LHCN-M2 (cell line): ENCODE data around the gene KIFC3. TPM values are rescaled to one million over a fixed set of nuclear protein-coding genes. Genes with fewer than 3 reads are reported as not detected.
"Not testable (repeated sequence)": the region's sequence is repeated elsewhere in the genome, so short reads cannot be mapped to it uniquely, and the experiment has no call there.

Source experiments
- DNase-seq: peaks from one replicate; pipeline ENCODE4 v3.0.0-alpha.2; 2012; ENCODE audit warnings: low read depth
- polyA plus RNA-seq: library from polyadenylated mRNA; unstranded; fragments of >200 nt; gene quantifications from one replicate; pipeline ENCODE4 v1.2.1, GENCODE V29; 2012; ENCODE audit warnings: missing spikeins
- total RNA-seq: library from RNA; depleted of rRNA; stranded (reverse); fragments of >200 nt; gene quantifications from 2 replicates; pipeline ENCODE4 v1.2.3, GENCODE V29; 2014; rRNA removed

The KIFC3 gene
- 76.8 and 77.4 TPM in 2 replicates for total RNA-seq
- 61.9 TPM for polyA plus RNA-seq

GRCh38 chr16:57802341-57803133, at the start of gene KIFC3:
KIFC3 (minus strand) TSS chr16:57802491; CDS start chr16:57798243, 4,248 bp downstream.
- DNase-seq: peak; percentile 67

GRCh38 chr16:57848181-57848580, 45.9 kb upstream of the KIFC3 start:
- no peak for DNase-seq

GRCh38 chr16:57846931-57847330, 44.6 kb upstream of the KIFC3 start:
- DNase-seq: not testable (repeated sequence)

GRCh38 chr16:57846078-57846697, 43.9 kb upstream of the KIFC3 start:
- DNase-seq: no peak

GRCh38 chr16:57845115-57845514, 42.8 kb upstream of the KIFC3 start:
- no peak for DNase-seq

GRCh38 chr16:57844416-57845030, 42.2 kb upstream of the KIFC3 start:
- no peak for DNase-seq

GRCh38 chr16:57843400-57843799, 41.1 kb upstream of the KIFC3 start:
- no peak for DNase-seq

- DNase-seq: no peak
Measured at GRCh38 chr16:57842601-57843000, 40.3 kb upstream of the KIFC3 start.

GRCh38 chr16:57840833-57841232, 38.5 kb upstream of the KIFC3 start:
- DNase-seq: no peak

GRCh38 chr16:57838161-57838560, 35.9 kb upstream of the KIFC3 start:
- DNase-seq: no peak

GRCh38 chr16:57837305-57838125, 35.2 kb upstream of the KIFC3 start:
- DNase-seq: no peak

GRCh38 chr16:57835439-57835838, 33.1 kb upstream of the KIFC3 start:
- peak; percentile 82 for DNase-seq

- no peak for DNase-seq
Measured at GRCh38 chr16:57834936-57835335, 32.6 kb upstream of the KIFC3 start.

- DNase-seq: no peak
Measured at GRCh38 chr16:57830890-57831484, 28.7 kb upstream of the KIFC3 start.

- DNase-seq: no peak
Measured at GRCh38 chr16:57829969-57830360, 27.7 kb upstream of the KIFC3 start.

GRCh38 chr16:57828272-57829161, 26.2 kb upstream of the KIFC3 start:
- no peak for DNase-seq

GRCh38 chr16:57826706-57827625, 24.7 kb upstream of the KIFC3 start:
- peak; percentile 47 for DNase-seq

GRCh38 chr16:57826052-57826451, 23.8 kb upstream of the KIFC3 start:
- no peak for DNase-seq
